A549 (cell line): Measurements from ENCODE around the gene JAML. TPM values are rescaled to one million over a fixed set of nuclear protein-coding genes. Genes with fewer than 3 reads are reported as not detected.

Experiments used
- ATAC-seq, 2 experiments: fragments of 200-7000 bp in 1 of 2; fragments of >200 bp in 1 of 2; cut with Nextera tagmentation in 1 of 2; cut with Tn5 transposase in 1 of 2; 3 replicates each; pipeline versions ENCODE4 v1.8.0 to v1.9.1; 2018 to 2020; ENCODE audit warnings: mild to moderate bottlenecking in 1 of 2, moderate library complexity in 1 of 2
- CTCF ChIA-PET: fragments of 300-600 bp; sonication (Branson Sonifier 250); formaldehyde crosslinking; extraction: SDS; loops from one replicate; lab custom pipeline; 2021; ENCODE audit warnings: antibody characterized with exemption, inconsistent platforms; lab: Yijun Ruan, JAX
- POLR2A ChIA-PET: fragments of 350-600 bp; formaldehyde crosslinking; extraction: SDS; loops from one replicate; lab custom pipeline; 2021; ENCODE audit warnings: antibody characterized with exemption, inconsistent platforms; lab: Yijun Ruan, JAX
- DNase-seq, 2 experiments: peaks; one replicate each; pipeline versions ENCODE4 v3.0.0 to v3.0.0-alpha.2; 2011 to 2016; ENCODE audit warnings: low read depth in 1 of 2, low spot score in 1 of 2
- FAIRE-seq: peaks from 2 replicates; lab custom pipeline; 2011; peaks lifted over from hg19 to GRCh38; lab: Jason Lieb, UNC
- H3K27ac ChIP-seq, 2 experiments: fragments of >200 bp; sonication (Bioruptor Twin); formaldehyde crosslinking; 3 replicates each; pipeline ENCODE4 v1.5.1; 2016 to 2017
- H3K4me1 ChIP-seq: fragments of >200 bp; sonication (Bioruptor Twin); formaldehyde crosslinking; 3 replicates; pipeline ENCODE4 v1.6.1; 2016
- H3K4me2 ChIP-seq: fragments of >200 bp; sonication (Bioruptor Twin); formaldehyde crosslinking; 3 replicates; pipeline ENCODE4 v1.6.1; 2016
- H3K4me3 ChIP-seq: fragments of >200 bp; sonication (Bioruptor Twin); formaldehyde crosslinking; 3 replicates; pipeline ENCODE4 v1.5.1; 2016
- H3K9me3 ChIP-seq: fragments of >200 bp; sonication (Bioruptor Twin); formaldehyde crosslinking; 3 replicates; pipeline ENCODE4 v1.6.1; 2016
- CBX8 ChIP-seq: fragments of 200-600 bp; sonication (generic); IDR thresholded peaks from 2 replicates; pipeline ENCODE4 v1.6.1; 2016
- EHMT2 ChIP-seq: fragments of 200-600 bp; sonication (generic); IDR thresholded peaks from 2 replicates; pipeline ENCODE4 v1.6.1; 2016; ENCODE audit warnings: antibody characterized with exemption, low read depth, mild to moderate bottlenecking, moderate library complexity
- EP300 ChIP-seq, 2 experiments: fragments of >200 bp; sonication (Bioruptor Twin); formaldehyde crosslinking; IDR thresholded peaks; 2 replicates in 1 of 2; 3 replicates in 1 of 2; pipeline ENCODE4 v1.6.1; 2016 to 2017
- FOSB ChIP-seq: fragments of 250-450 bp; sonication (Bioruptor Pico); IDR thresholded peaks from 2 replicates; pipeline ENCODE4 v1.5.0; 2020; ENCODE audit warnings: mild to moderate bottlenecking, moderate library complexity
- FOXS1 ChIP-seq: fragments of 250-450 bp; sonication (Bioruptor Pico); IDR thresholded peaks from 2 replicates; pipeline ENCODE4 v1.5.0; 2020; ENCODE audit warnings: mild to moderate bottlenecking, moderate library complexity
- HOXA7 ChIP-seq: fragments of 250-450 bp; sonication (Bioruptor Pico); IDR thresholded peaks from 2 replicates; pipeline ENCODE4 v1.5.0; 2020; ENCODE audit warnings: mild to moderate bottlenecking, moderate library complexity
- MAZ ChIP-seq: fragments of 150-350 bp; IDR thresholded peaks from 2 replicates; pipeline ENCODE4 v1.6.1; 2014; ENCODE audit warnings: antibody characterized with exemption, low read depth, low read length, borderline replicate concordance
- RCOR1 ChIP-seq: fragments of 150-350 bp; IDR thresholded peaks from 2 replicates; pipeline ENCODE4 v1.6.1; 2014; ENCODE audit warnings: antibody characterized with exemption, low read length, low read depth
- ZC3H11A ChIP-seq: fragments of 450-650 bp; IDR thresholded peaks from 2 replicates; pipeline ENCODE4 v1.6.1; 2014; ENCODE audit warnings: antibody characterized with exemption, mild to moderate bottlenecking
- ZNF302 ChIP-seq: fragments of 250-450 bp; sonication (Bioruptor Pico); IDR thresholded peaks from 2 replicates; pipeline ENCODE4 v1.9.0; 2021; ENCODE audit warnings: inconsistent platforms, mild to moderate bottlenecking, moderate library complexity
- WGBS: methylation state at CpG from one replicate; pipeline ENCODE4 v1.1.6; 2017; ENCODE audit errors: missing lambda C conversion rate; 5-methylcytosine and 5-hydroxymethylcytosine counted together
- polyA plus RNA-seq, 4 experiments: library from polyadenylated mRNA; depleted of rRNA in 3 of 4; stranded (reverse); fragments of >200 nt; fragmentation: RNase III in 1 of 4; extraction: RNeasy Plus Mini Kit Qiagen cat#74134 plus additional on column Dnase treatment in 1 of 4; gene quantifications; 2 replicates in 3 of 4; 3 replicates in 1 of 4; pipeline ENCODE4 v1.2.3, GENCODE V29; 2011 to 2017
- TF ChIP-seq, protein P1 (sequence below): fragments of >200 bp; sonication (Bioruptor Twin); formaldehyde crosslinking; IDR thresholded peaks from 2 replicates; pipeline ENCODE4 v1.6.1; 2016
- TF ChIP-seq, protein P2 (sequence below): fragments of >200 bp; sonication (Bioruptor Twin); formaldehyde crosslinking; IDR thresholded peaks from 3 replicates; pipeline ENCODE4 v1.5.1; 2016
- TF ChIP-seq, protein P3 (sequence below): fragments of 450-650 bp; IDR thresholded peaks from 2 replicates; pipeline ENCODE4 v1.6.1; 2014; ENCODE audit warnings: antibody characterized with exemption
- TF ChIP-seq, protein P4 (sequence below): fragments of 250-450 bp; sonication (Bioruptor Pico); IDR thresholded peaks from 2 replicates; pipeline ENCODE4 v1.5.0; 2021; ENCODE audit warnings: mild to moderate bottlenecking, moderate library complexity, borderline replicate concordance
- TF ChIP-seq, protein P5 (sequence below): fragments of 150-350 bp; IDR thresholded peaks from 2 replicates; pipeline ENCODE4 v1.6.1; 2014; ENCODE audit warnings: low read depth, mild to moderate bottlenecking, low read length
- TF ChIP-seq, protein P6 (sequence below): fragments of 250-450 bp; sonication (Bioruptor Pico); IDR thresholded peaks from 2 replicates; pipeline ENCODE4 v1.5.0; 2020; ENCODE audit warnings: low read depth, mild to moderate bottlenecking, moderate library complexity
- TF ChIP-seq, protein P7 (sequence below): fragments of >200 bp; sonication (Bioruptor Twin); formaldehyde crosslinking; IDR thresholded peaks from 3 replicates; pipeline ENCODE4 v1.6.1; 2016
- TF ChIP-seq, protein P8 (sequence below): IDR thresholded peaks from 2 replicates; pipeline ENCODE4 v1.6.1; 2012

The JAML gene
- polyA plus RNA-seq, 2 of the 4 experiments (the other 2 are of a cell fraction), result not detected

DNA sequence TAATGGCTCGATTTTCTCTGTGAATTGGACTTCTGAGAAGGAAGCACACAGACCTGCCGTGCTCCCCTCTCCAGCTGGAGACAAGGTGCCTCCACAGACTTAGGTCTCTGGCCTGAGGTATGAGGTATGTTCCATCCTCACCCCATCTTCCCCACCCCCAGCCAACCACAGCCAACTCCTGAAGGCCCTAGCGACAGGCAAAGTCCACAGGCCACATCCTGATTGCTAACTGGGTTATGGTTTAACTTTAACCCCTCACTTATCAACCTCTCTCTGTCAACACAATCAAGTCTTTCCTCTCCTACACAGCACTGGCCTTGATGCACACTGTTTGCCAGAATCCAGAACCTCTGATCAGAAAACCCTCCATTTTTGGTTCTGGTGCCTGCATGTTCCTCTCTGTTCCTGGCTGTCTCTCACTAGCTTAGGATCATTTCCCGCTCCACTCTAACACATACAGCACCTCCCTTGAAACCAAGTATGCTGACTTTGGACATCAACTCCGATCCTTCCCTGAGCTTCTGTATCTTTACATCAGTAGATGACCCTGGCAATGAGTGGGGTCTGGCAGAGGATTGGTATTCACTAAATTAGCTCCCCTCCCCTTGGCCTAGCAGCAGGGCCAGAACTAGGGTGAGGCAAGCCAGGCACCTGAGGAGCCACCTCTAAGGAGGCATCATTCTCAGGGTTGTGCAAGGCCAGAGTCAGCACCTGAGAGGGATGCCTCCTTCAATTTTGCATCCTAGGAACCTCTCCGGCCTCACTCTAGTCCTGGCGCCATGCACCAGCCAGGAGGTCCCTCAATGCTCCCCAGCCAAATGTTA lies 22.0 kb downstream of the JAML start:
- CTCF ChIA-PET, result interaction anchor here (0.7 to 1.6 kb wide), 5 partner anchors 9 to 285 kb away, joined by 3 to 4 read pairs (median 3); no protein-coding TSS in a partner anchor
- 38% methylated on average over 6 of the region's 7 CpGs for WGBS

DNA sequence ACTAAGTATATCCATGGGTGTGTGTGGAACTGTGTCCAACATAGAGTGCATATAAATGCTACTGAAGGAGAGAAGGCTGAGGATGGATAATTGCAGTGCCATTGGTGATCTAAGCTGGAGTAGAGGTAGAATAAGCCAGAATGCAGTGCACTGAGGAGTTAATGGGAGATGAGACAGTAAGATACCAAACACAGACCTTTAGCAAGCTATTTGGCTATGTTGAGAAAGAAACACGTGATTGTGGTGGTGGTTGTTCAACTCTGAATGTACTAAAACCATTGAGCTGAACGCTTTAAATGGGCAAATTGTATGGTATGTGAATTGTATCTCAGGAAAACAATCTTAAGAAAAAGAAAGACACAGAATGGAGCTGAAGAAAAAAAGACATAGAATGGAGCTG lies 22.8 kb downstream of the JAML start:
- FAIRE-seq (no peak), ATAC-seq (no peak), DNase-seq (no peak)
- CTCF ChIA-PET, result interaction anchor here (0.7 to 1.6 kb wide), 5 partner anchors 10 to 286 kb away, joined by 3 to 4 read pairs (median 3); no protein-coding TSS in a partner anchor
- TF ChIP-seq, protein P1, sequence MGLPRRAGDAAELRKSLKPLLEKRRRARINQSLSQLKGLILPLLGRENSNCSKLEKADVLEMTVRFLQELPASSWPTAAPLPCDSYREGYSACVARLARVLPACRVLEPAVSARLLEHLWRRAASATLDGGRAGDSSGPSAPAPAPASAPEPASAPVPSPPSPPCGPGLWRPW, result no peak
- TF ChIP-seq, protein P2, sequence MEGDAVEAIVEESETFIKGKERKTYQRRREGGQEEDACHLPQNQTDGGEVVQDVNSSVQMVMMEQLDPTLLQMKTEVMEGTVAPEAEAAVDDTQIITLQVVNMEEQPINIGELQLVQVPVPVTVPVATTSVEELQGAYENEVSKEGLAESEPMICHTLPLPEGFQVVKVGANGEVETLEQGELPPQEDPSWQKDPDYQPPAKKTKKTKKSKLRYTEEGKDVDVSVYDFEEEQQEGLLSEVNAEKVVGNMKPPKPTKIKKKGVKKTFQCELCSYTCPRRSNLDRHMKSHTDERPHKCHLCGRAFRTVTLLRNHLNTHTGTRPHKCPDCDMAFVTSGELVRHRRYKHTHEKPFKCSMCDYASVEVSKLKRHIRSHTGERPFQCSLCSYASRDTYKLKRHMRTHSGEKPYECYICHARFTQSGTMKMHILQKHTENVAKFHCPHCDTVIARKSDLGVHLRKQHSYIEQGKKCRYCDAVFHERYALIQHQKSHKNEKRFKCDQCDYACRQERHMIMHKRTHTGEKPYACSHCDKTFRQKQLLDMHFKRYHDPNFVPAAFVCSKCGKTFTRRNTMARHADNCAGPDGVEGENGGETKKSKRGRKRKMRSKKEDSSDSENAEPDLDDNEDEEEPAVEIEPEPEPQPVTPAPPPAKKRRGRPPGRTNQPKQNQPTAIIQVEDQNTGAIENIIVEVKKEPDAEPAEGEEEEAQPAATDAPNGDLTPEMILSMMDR, result no peak
- no peak for TF ChIP-seq CBX8
- TF ChIP-seq, protein P3, sequence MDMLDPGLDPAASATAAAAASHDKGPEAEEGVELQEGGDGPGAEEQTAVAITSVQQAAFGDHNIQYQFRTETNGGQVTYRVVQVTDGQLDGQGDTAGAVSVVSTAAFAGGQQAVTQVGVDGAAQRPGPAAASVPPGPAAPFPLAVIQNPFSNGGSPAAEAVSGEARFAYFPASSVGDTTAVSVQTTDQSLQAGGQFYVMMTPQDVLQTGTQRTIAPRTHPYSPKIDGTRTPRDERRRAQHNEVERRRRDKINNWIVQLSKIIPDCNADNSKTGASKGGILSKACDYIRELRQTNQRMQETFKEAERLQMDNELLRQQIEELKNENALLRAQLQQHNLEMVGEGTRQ, result no peak
- no peak for TF ChIP-seq HOXA7
- TF ChIP-seq, protein P4, sequence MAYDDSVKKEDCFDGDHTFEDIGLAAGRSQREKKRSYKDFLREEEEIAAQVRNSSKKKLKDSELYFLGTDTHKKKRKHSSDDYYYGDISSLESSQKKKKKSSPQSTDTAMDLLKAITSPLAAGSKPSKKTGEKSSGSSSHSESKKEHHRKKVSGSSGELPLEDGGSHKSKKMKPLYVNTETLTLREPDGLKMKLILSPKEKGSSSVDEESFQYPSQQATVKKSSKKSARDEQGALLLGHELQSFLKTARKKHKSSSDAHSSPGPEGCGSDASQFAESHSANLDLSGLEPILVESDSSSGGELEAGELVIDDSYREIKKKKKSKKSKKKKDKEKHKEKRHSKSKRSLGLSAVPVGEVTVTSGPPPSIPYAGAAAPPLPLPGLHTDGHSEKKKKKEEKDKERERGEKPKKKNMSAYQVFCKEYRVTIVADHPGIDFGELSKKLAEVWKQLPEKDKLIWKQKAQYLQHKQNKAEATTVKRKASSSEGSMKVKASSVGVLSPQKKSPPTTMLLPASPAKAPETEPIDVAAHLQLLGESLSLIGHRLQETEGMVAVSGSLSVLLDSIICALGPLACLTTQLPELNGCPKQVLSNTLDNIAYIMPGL (CRISPR knock-in tag), result no peak
- TF ChIP-seq ZC3H11A, result no peak
- TF ChIP-seq, protein P5, sequence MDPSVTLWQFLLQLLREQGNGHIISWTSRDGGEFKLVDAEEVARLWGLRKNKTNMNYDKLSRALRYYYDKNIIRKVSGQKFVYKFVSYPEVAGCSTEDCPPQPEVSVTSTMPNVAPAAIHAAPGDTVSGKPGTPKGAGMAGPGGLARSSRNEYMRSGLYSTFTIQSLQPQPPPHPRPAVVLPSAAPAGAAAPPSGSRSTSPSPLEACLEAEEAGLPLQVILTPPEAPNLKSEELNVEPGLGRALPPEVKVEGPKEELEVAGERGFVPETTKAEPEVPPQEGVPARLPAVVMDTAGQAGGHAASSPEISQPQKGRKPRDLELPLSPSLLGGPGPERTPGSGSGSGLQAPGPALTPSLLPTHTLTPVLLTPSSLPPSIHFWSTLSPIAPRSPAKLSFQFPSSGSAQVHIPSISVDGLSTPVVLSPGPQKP, result no peak
- TF ChIP-seq EHMT2, result no peak
- TF ChIP-seq, protein P6, sequence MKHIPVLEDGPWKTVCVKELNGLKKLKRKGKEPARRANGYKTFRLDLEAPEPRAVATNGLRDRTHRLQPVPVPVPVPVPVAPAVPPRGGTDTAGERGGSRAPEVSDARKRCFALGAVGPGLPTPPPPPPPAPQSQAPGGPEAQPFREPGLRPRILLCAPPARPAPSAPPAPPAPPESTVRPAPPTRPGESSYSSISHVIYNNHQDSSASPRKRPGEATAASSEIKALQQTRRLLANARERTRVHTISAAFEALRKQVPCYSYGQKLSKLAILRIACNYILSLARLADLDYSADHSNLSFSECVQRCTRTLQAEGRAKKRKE (CRISPR knock-in tag), result no peak
- no peak for TF ChIP-seq RCOR1
- TF ChIP-seq, protein P7, sequence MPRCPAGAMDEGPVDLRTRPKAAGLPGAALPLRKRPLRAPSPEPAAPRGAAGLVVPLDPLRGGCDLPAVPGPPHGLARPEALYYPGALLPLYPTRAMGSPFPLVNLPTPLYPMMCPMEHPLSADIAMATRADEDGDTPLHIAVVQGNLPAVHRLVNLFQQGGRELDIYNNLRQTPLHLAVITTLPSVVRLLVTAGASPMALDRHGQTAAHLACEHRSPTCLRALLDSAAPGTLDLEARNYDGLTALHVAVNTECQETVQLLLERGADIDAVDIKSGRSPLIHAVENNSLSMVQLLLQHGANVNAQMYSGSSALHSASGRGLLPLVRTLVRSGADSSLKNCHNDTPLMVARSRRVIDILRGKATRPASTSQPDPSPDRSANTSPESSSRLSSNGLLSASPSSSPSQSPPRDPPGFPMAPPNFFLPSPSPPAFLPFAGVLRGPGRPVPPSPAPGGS, result no peak
- TF ChIP-seq ZNF302 (CRISPR knock-in tag), result no peak
- no peak for TF ChIP-seq FOXS1 (CRISPR knock-in tag)
- no peak for TF ChIP-seq FOSB (CRISPR knock-in tag)
- TF ChIP-seq, protein P8, sequence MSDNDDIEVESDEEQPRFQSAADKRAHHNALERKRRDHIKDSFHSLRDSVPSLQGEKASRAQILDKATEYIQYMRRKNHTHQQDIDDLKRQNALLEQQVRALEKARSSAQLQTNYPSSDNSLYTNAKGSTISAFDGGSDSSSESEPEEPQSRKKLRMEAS, result no peak
- TF ChIP-seq MAZ, result no peak
- no peak overlapping the region for H3K4me3 ChIP-seq
- no peaks in the 10 kb centered on the region for H3K4me1 ChIP-seq
- H3K4me2 ChIP-seq, result no peak overlapping the region
- no peaks in the 10 kb centered on the region for H3K9me3 ChIP-seq
- no peak overlapping the region for H3K27ac ChIP-seq
- WGBS, result 16% methylated on average over 2 of the region's 2 CpGs
- POLR2A ChIA-PET, result no interaction called here

More for the DNA sequence above, 22.0 kb downstream of the JAML start:
- POLR2A ChIA-PET, result no interaction called here
- DNase-seq, result no peak
- ATAC-seq, result no peak
- no peaks in the 10 kb centered on the region for H3K9me3 ChIP-seq
- no peak for TF ChIP-seq ZC3H11A
- no peak for TF ChIP-seq RCOR1
- no peak for TF ChIP-seq EP300 (IDR thresholded peaks at IDR 0.05)
- TF ChIP-seq, all 56 proteins: peak for 0
- Histone ChIP-seq H3K4me3 (no peak overlapping the region), H3K4me1 (no peaks in the 10 kb centered on the region), H3K4me2 (no peak overlapping the region), H3K27ac (no peak overlapping the region)
- no peak for FAIRE-seq
